ENCODE measurements around the gene DIP2A.

The DIP2A gene

DNA sequence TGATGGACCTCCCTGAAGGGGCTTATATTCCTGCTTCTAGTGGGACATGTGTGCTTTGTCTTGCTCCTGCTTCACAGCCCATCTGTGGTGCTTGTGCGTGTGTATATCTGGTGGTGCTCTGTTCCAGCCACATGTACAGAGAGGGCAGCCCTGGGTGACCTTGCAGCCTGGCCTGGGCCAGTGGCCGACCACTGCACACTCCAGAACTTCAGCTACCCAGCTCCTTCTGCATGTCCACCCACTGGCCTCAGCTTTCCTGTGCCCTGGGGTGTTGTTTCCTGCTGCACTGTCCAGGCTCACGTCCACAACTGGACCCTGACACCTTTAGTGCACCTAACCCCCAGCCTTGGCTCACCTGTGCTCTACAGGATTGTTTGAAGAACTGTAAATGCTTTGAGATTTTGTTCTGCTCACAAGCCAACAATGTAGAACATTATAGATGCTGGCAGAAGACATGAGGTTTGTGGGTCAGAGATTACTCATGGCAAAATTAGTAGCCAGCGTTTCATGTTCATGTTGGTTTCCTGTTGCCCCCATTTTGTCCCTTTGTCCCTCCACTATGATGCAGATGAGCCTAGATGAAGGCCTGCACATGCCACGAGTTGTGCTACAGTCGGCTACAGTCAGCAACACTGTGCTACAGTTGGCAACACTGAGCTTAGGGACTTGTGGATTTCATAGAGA lies 151.5 kb downstream of the DIP2A start:
- Histone ChIP-seq H3K9ac (ENCODE audit: insufficient read length) (no peak overlapping the region), H3K36me3 (ENCODE audit: insufficient read depth, low read length) (no peaks in the 10 kb centered on the region), H3K27ac (no peak overlapping the region), H3K4me3 (no peak overlapping the region), H3K9me3 (ENCODE audit: low read depth, low read length) (no peaks in the 10 kb centered on the region)
- TF ChIP-seq FOXP2 (optimal IDR thresholded peaks at IDR 0.05; ENCODE audit: control extremely low read depth, extremely low read length, insufficient read depth) (no peak), POLR2AphosphoS5 (IDR thresholded peaks at IDR 0.05; ENCODE audit: borderline replicate concordance, low read depth, low read length) (no peak), EZH2 (IDR thresholded peaks at IDR 0.05) (no peak)
- DNase-seq (ENCODE audit: low read depth, low spot score), result no peak

GRCh38 chr21:46613391-46613790 lies 154.7 kb downstream of the DIP2A start:
- Histone ChIP-seq H3K36me3 (ENCODE audit: insufficient read depth, low read length) (no peaks in the 10 kb centered on the region), H3K9me3 (ENCODE audit: low read depth, low read length) (no peaks in the 10 kb centered on the region), H3K4me3 (no peak overlapping the region), H3K9ac (ENCODE audit: insufficient read length) (no peak overlapping the region), H3K27ac (no peak overlapping the region)
- DNase-seq (ENCODE audit: low read depth, low spot score), result no peak
- TF ChIP-seq POLR2AphosphoS5 (IDR thresholded peaks at IDR 0.05; ENCODE audit: borderline replicate concordance, low read depth, low read length) (no peak), FOXP2 (optimal IDR thresholded peaks at IDR 0.05; ENCODE audit: control extremely low read depth, extremely low read length, insufficient read depth) (no peak), EZH2 (IDR thresholded peaks at IDR 0.05) (no peak)

- DNase-seq (ENCODE audit: low read depth, low spot score), result no peak
- TF ChIP-seq FOXP2 (optimal IDR thresholded peaks at IDR 0.05; ENCODE audit: control extremely low read depth, extremely low read length, insufficient read depth) (no peak), POLR2AphosphoS5 (IDR thresholded peaks at IDR 0.05; ENCODE audit: borderline replicate concordance, low read depth, low read length) (no peak), EZH2 (IDR thresholded peaks at IDR 0.05) (no peak)
- no peaks in the 10 kb centered on the region for H3K36me3 ChIP-seq (ENCODE audit: insufficient read depth, low read length)
- H3K9me3 ChIP-seq (ENCODE audit: low read depth, low read length), result no peaks in the 10 kb centered on the region
- no peak overlapping the region for H3K9ac ChIP-seq (ENCODE audit: insufficient read length)
- no peak overlapping the region for H3K4me3 ChIP-seq
- H3K27ac ChIP-seq, result no peak overlapping the region
Observed at GRCh38 chr21:46616050-46616449, 157.4 kb downstream of the DIP2A start.

DNA sequence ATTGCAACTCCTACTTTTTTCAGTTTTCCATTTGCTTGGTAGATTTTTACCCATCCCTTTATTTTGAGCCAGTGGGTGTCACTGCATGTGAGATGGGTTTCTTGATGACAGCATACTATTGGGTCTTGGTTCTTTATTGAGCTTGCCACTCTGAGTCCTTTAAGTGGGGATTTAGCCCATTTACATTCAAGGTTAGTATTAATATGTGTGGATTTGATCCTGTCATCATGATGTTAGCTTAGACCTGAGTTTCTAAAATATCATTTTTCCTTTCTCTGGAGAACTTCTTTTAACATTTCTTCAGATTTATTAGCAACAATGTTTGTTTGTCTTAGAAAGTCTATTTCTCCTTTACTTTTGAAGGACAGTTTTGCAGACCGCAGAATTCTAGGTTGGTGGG lies 158.0 kb downstream of the DIP2A start:
- Histone ChIP-seq H3K36me3 (ENCODE audit: insufficient read depth, low read length) (no peaks in the 10 kb centered on the region), H3K9me3 (ENCODE audit: low read depth, low read length) (no peaks in the 10 kb centered on the region), H3K27ac (no peak overlapping the region), H3K9ac (ENCODE audit: insufficient read length) (no peak overlapping the region), H3K4me3 (no peak overlapping the region)
- TF ChIP-seq EZH2 (IDR thresholded peaks at IDR 0.05) (no peak), FOXP2 (optimal IDR thresholded peaks at IDR 0.05; ENCODE audit: control extremely low read depth, extremely low read length, insufficient read depth) (no peak)
- DNase-seq (ENCODE audit: low read depth, low spot score), result no peak

DNA sequence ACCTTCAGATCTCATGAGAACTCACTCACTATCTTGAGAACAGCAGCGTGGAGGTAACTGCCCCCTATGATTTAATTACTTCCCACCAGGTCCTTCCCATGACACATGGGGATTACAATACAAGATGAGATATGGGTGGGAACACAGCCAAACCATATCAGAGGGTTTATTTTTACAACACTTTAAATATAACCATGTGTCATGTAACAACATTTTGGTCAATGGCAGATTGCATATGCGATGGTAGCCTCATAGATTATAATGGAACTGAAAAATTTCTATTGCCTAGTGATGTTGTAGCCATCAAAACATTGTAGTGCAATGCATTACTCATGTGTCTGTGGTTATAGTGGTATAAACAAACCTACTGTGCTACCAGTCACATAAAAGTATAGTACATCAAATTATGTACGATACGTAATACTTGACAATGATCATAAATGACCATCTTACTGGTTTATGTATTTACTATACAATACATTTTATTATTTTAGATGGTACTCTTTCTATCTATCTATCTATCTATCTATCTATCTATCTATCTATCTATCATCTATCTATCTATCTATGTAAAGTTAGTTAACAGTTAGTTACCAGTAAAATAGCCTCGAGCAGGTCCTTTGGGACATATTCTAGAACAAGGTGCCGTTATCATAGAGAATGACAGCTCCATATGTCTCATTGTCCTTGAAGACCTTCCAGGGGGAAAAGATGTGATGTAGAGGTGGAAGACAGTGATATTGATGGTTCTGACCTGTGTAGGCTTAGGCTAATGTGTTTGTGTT lies 158.8 kb downstream of the DIP2A start:
- no peak overlapping the region for H3K27ac ChIP-seq
- DNase-seq (ENCODE audit: low read depth, low spot score), result no peak

DNA sequence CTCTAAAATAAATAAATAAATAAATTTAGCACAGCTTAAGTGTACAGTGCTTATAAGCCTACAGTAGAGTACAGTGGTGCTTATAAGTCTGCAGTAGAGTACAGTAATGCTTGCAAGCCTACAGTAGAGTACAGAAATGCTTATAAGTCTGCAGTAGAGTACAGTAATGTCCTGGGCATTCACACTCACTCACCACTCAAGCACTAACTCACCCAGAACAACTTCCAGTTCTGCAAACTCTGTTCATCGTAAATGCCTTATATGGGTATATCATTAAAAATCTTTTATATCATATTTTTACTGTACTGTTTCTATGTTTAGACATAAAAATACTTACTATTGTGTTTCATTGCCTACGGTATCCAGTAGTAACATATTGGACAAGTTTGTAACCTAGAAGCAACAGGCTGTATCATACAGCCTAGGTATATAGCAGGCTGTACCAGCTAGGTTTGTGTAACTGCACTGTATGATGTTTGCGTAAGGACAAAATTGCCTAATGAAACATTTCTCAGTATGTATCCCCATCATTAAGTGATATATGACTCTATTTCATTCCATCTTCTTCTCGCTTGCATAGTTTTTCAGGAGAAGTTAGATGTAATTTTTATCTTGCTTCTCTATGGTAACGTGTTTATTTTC lies 160.2 kb downstream of the DIP2A start:
- no peak for DNase-seq (ENCODE audit: low read depth, low spot score)
- no peak overlapping the region for H3K9ac ChIP-seq (ENCODE audit: insufficient read length)
- no peak overlapping the region for H3K4me3 ChIP-seq
- no peak overlapping the region for H3K27ac ChIP-seq
- TF ChIP-seq POLR2AphosphoS5 (IDR thresholded peaks at IDR 0.05; ENCODE audit: borderline replicate concordance, low read depth, low read length), result no peak
- TF ChIP-seq EZH2 (IDR thresholded peaks at IDR 0.05), result no peak
- H3K36me3 ChIP-seq (ENCODE audit: insufficient read depth, low read length), result no peaks in the 10 kb centered on the region
- no peaks in the 10 kb centered on the region for H3K9me3 ChIP-seq (ENCODE audit: low read depth, low read length)

More for the DNA sequence above, 158.8 kb downstream of the DIP2A start:
- H3K4me3 ChIP-seq, result no peak overlapping the region
- no peaks in the 10 kb centered on the region for H3K36me3 ChIP-seq (ENCODE audit: insufficient read depth, low read length)
- no peak overlapping the region for H3K9ac ChIP-seq (ENCODE audit: insufficient read length)
- no peaks in the 10 kb centered on the region for H3K9me3 ChIP-seq (ENCODE audit: low read depth, low read length)
- no peak for TF ChIP-seq POLR2AphosphoS5 (IDR thresholded peaks at IDR 0.05; ENCODE audit: borderline replicate concordance, low read depth, low read length)
- TF ChIP-seq FOXP2 (optimal IDR thresholded peaks at IDR 0.05; ENCODE audit: control extremely low read depth, extremely low read length, insufficient read depth), result no peak
- no peak for TF ChIP-seq EZH2 (IDR thresholded peaks at IDR 0.05)
